GM13976 (cell line): ENCODE results near the gene ACVR2A.

Experiments
- DNase-seq: peaks from one replicate; pipeline ENCODE4 v3.0.0; 2012; ENCODE audit warnings: low spot score
- CTCF ChIP-seq: IDR thresholded peaks from 2 replicates; pipeline ENCODE4 v1.5.1; 2012; ENCODE audit warnings: borderline replicate concordance, mild to moderate bottlenecking; ENCODE audit not compliant: insufficient read depth; ENCODE audit errors: extremely low read depth, missing control alignments, control extremely low read depth
- in situ Hi-C: fragments of 300-500 bp; cut with MboI; formaldehyde crosslinking; loops from one replicate; pipeline ENCODE4 v1.12.0; 2022; ENCODE audit warnings: low sequenced_read_pairs, mixed read lengths, inconsistent platforms; ENCODE audit not compliant: unreplicated experiment

ACVR2A gene

GRCh38 chr2:147882631-147883030 is 37.8 kb downstream of the ACVR2A start:
- in situ Hi-C loops = no loop called here
- DNase-seq = no peak
- no peak for TF ChIP-seq CTCF

- in situ Hi-C loops = no loop called here
- no peak for TF ChIP-seq CTCF
- no peak for DNase-seq
Observed at GRCh38 chr2:147884830-147885229, 40.0 kb downstream of the ACVR2A start.

GRCh38 chr2:147886136-147886535 is 41.3 kb downstream of the ACVR2A start:
- no peak for DNase-seq
- in situ Hi-C loops = no loop called here
- no peak for TF ChIP-seq CTCF

- in situ Hi-C loops = no loop called here
- no peak for DNase-seq
- TF ChIP-seq CTCF = no peak
Observed at GRCh38 chr2:147888680-147889079, 43.9 kb downstream of the ACVR2A start.

GRCh38 chr2:147904051-147904450 is 59.2 kb downstream of the ACVR2A start:
- in situ Hi-C loops = loop anchor here (25.0 kb wide), 1 partner anchor 1167 kb away; no protein-coding TSS in a partner anchor
- no peak for DNase-seq
- no peak for TF ChIP-seq CTCF

- in situ Hi-C loops = loop anchor here (25.0 kb wide), 1 partner anchor 1172 kb away; no protein-coding TSS in a partner anchor
- no peak for TF ChIP-seq CTCF
- no peak for DNase-seq
Observed at GRCh38 chr2:147909178-147909577, 64.3 kb downstream of the ACVR2A start.
